GM12878 (cell line): ENCODE data around the gene LARP4. TPM values are rescaled to one million over a fixed set of nuclear protein-coding genes. Genes with fewer than 3 reads are reported as not detected.

ENCODE experiments used
- ATAC-seq: fragments of 200-7000 bp; cut with Tn5 transposase; 3 replicates; pipeline ENCODE4 v1.9.1; 2020; ENCODE audit warnings: mild to moderate bottlenecking, moderate library complexity
- BruUV-seq: library from RNA; stranded (reverse); fragments of 400-500 nt; replicated peaks from 2 replicates; lab custom pipeline; 2021; lab: Mats Ljungman, UMichigan
- CTCF ChIA-PET: fragments of 300-600 bp; sonication (Branson Sonifier 250); formaldehyde crosslinking; extraction: SDS; loops from one replicate; lab custom pipeline; 2021; ENCODE audit warnings: inconsistent platforms; lab: Yijun Ruan, JAX
- POLR2A ChIA-PET: fragments of 350-600 bp; formaldehyde crosslinking; extraction: SDS; loops from one replicate; lab custom pipeline; 2021; ENCODE audit warnings: inconsistent platforms; lab: Charles Lee
- RAD21 ChIA-PET: fragments of 300-600 bp; sonication (Branson Sonifier 250); formaldehyde crosslinking; loops from one replicate; lab custom pipeline; 2023; ENCODE audit warnings: antibody characterized with exemption; ENCODE audit not compliant: unreplicated experiment; lab: Charles Lee
- SMC1A ChIA-PET: fragments of 300-600 bp; sonication (Branson Sonifier 250); formaldehyde crosslinking; loops from one replicate; lab custom pipeline; 2023; ENCODE audit not compliant: unreplicated experiment, uncharacterized antibody; lab: Charles Lee
- DNase-seq: peaks from one replicate; pipeline ENCODE4 v3.0.0-alpha.2; 2011; ENCODE audit warnings: low read depth, low spot score
- FAIRE-seq: peaks from 3 replicates; lab custom pipeline; 2011; peaks lifted over from hg19 to GRCh38; lab: Jason Lieb, UNC
- H2AFZ ChIP-seq: 2 replicates; pipeline ENCODE4 v1.6.0; 2011; ENCODE audit warnings: low read depth, low read length, control low read depth; ENCODE audit not compliant: control insufficient read depth
- H3K27ac ChIP-seq: 2 replicates; pipeline ENCODE4 v1.5.1; 2011; ENCODE audit warnings: control low read depth; ENCODE audit not compliant: control insufficient read depth, insufficient read depth
- H3K27me3 ChIP-seq, 2 experiments: replicated peaks in 1 of 2; 2 replicates each; pipeline versions ENCODE4 v1.6.0 to v1.6.1; 2011; ENCODE audit warnings: low read length in 1 of 2; ENCODE audit not compliant: control insufficient read depth in 2 of 2, insufficient read depth in 2 of 2
- H3K36me3 ChIP-seq, 2 experiments: 2 replicates each; pipeline ENCODE4 v1.5.1; 2011; ENCODE audit warnings: low read length in 1 of 2; ENCODE audit not compliant: control insufficient read depth in 2 of 2, insufficient read depth in 2 of 2
- H3K4me1 ChIP-seq: 2 replicates; pipeline ENCODE4 v1.6.1; 2011; ENCODE audit warnings: mild to moderate bottlenecking, low read length, moderate library complexity, mixed read lengths; ENCODE audit not compliant: control insufficient read depth, insufficient read depth
- H3K4me2 ChIP-seq: 2 replicates; pipeline ENCODE4 v1.6.0; 2011; ENCODE audit warnings: control low read depth; ENCODE audit not compliant: control insufficient read depth, insufficient read depth
- H3K4me3 ChIP-seq: fragments of 200-600 bp; sonication (generic); 2 replicates; pipeline ENCODE4 v1.5.1; 2016
- H3K79me2 ChIP-seq: 2 replicates; pipeline ENCODE4 v1.6.0; 2011; ENCODE audit warnings: low read length; ENCODE audit not compliant: control insufficient read depth, insufficient read depth
- H3K9ac ChIP-seq: 2 replicates; pipeline ENCODE4 v1.8.0; 2011; ENCODE audit warnings: low read length, control low read depth, mixed read lengths; ENCODE audit not compliant: control insufficient read depth, insufficient read depth
- H3K9me3 ChIP-seq: replicated peaks from 3 replicates; pipeline ENCODE4 v1.5.1; 2011; ENCODE audit warnings: mild to moderate bottlenecking, low read length; ENCODE audit not compliant: control insufficient read depth, insufficient read depth
- H4K20me1 ChIP-seq: 2 replicates; pipeline ENCODE4 v1.6.0; 2011; ENCODE audit not compliant: control insufficient read depth, insufficient read depth
- CTCF ChIP-seq, 3 experiments: IDR thresholded peaks in 2 of 3; conservative IDR thresholded peaks in 1 of 3; 2 replicates each; pipeline ENCODE4 v1.5.1; 2011; ENCODE audit warnings: low read depth in 3 of 3, low read length in 3 of 3, mild to moderate bottlenecking in 3 of 3, control low read depth in 2 of 3, moderate library complexity in 2 of 3, inconsistent platforms in 1 of 3, mixed read lengths in 1 of 3; ENCODE audit not compliant: control insufficient read depth in 2 of 3, insufficient read depth in 1 of 3; ENCODE audit errors: extremely low read depth in 1 of 3
- KAT2A ChIP-seq: conservative IDR thresholded peaks from 2 replicates; pipeline ENCODE4 v1.6.1; 2011; ENCODE audit warnings: low read depth, low read length; ENCODE audit not compliant: control insufficient read depth
- RELA ChIP-seq: fragments of 450-650 bp; IDR thresholded peaks from 2 replicates; pipeline ENCODE4 v1.8.0; 2014; ENCODE audit warnings: borderline replicate concordance; ENCODE audit not compliant: partially characterized antibody
- WGBS: methylation state at CpG from one replicate; pipeline ENCODE4 v1.1.6; 2016; ENCODE audit warnings: low lambda C conversion rate; ENCODE audit not compliant: insufficient replicate concordance, insufficient coverage; ENCODE audit errors: missing lambda C conversion rate; 5-methylcytosine and 5-hydroxymethylcytosine counted together
- in situ Hi-C: fragments of 300-500 bp; cut with MboI; formaldehyde crosslinking; loops from 9 replicates; pipeline ENCODE4 v1.14.3; 2018; ENCODE audit warnings: mixed read lengths
- intact Hi-C: fragments of 100-400 bp; cut with micrococcal nuclease; formaldehyde crosslinking; loops from one replicate; pipeline ENCODE4 v1.14.2; 2022; ENCODE audit not compliant: unreplicated experiment
- polyA plus RNA-seq, 11 experiments: library from polyadenylated mRNA; depleted of rRNA in 4 of 11; unstranded in 6 of 11; stranded (reverse) in 5 of 11; fragments of >200 nt; fragmentation: Nextera tagmentation in 4 of 11; fragmentation: Illumina TruSeq in 1 of 11; extraction: Ambion mirVana in 4 of 11; extraction: Trizol in 1 of 11; gene quantifications; 1 replicate in 1 of 11; 2 replicates in 10 of 11; pipeline versions ENCODE4 v1.2.1 to v1.2.3, GENCODE V29; 2011 to 2016; ENCODE audit warnings: inconsistent platforms in 2 of 11, missing spikeins in 2 of 11, low read depth in 1 of 11
- total RNA-seq, 4 experiments: library from RNA; depleted of rRNA in 3 of 4; stranded (reverse); fragments of >200 nt in 3 of 4; fragmentation: Illumina TruSeq in 1 of 4; extraction: Trizol in 1 of 4; gene quantifications; 2 replicates each; pipeline versions ENCODE4 v1.2.1 to v1.2.3, GENCODE V29; 2013 to 2021

Gene LARP4
- total and polyA plus RNA-seq, 10 of the 15 experiments (the other 5 are each of a cell fraction or from before 2014, with no cell fraction given), result 24.1 to 72.6 (median 35.6) TPM

- TF ChIP-seq KAT2A, result no peak
These were observed 38.0 kb upstream of the LARP4 start (continued) for GRCh38 chr12:50362671-50363070.

GRCh38 chr12:50363141-50363540, 37.5 kb upstream of the LARP4 start:
- RAD21 ChIA-PET, result interaction anchor here (0.6 to 1.1 kb wide), 2 partner anchors 26 to 47 kb away, joined by 4 read pairs; no protein-coding TSS in a partner anchor
- ATAC-seq, result no peak

More at GRCh38 chr12:50363141-50363540, 37.5 kb upstream of the LARP4 start:
- Histone ChIP-seq H3K79me2 (no peaks in the 10 kb centered on the region), H3K27ac (no peak overlapping the region), H4K20me1 (no peaks in the 10 kb centered on the region), H3K9me3 (no peaks in the 10 kb centered on the region), H3K4me1 (no peaks in the 10 kb centered on the region), H2AFZ (no peak overlapping the region), H3K27me3 (no peaks in the 10 kb centered on the region), H3K4me2 (no peak overlapping the region), H3K4me3 (no peak overlapping the region), H3K9ac (no peak overlapping the region), H3K36me3 (no peaks in the 10 kb centered on the region)
- no TSS peak for BruUV-seq
- in situ Hi-C loops, result no loop called here
- FAIRE-seq, result no peak
- ChIA-PET CTCF (interaction anchor here (0.7 to 0.8 kb wide), 2 partner anchors 11 to 18 kb away, joined by 3 to 4 read pairs; no protein-coding TSS in a partner anchor), POLR2A (no interaction called here), SMC1A (interaction anchor here (1.4 kb wide), 1 partner anchor 8 kb away, joined by 4 read pairs; no protein-coding TSS in a partner anchor)
- 54% methylated on average over 5 of the region's 5 CpGs for WGBS
- DNase-seq, result no peak
- intact Hi-C loops, result no loop called here
- no peak for TF ChIP-seq CTCF (IDR thresholded peaks at IDR 0.05 in 2 of 3, conservative IDR thresholded peaks at IDR 0.05 in 1 of 3; ENCODE audit: control insufficient read depth in 2 of 3, extremely low read depth in 1 of 3, insufficient read depth in 1 of 3, low read depth in 3 of 3, low read length in 3 of 3)
- TF ChIP-seq RELA, result no peak
